Liver (tissue), 3 donors: ENCODE results near the gene COPS7A.

Source experiments
- GABPA ChIP-seq, 2 donors: IDR thresholded peaks in 1 of 2; conservative IDR thresholded peaks in 1 of 2; 2 replicates each; pipeline ENCODE4 v1.6.1; 2016; ENCODE audit warnings: antibody characterized with exemption in 2 of 2, mild to moderate bottlenecking in 1 of 2, moderate library complexity in 1 of 2
- RAD21 ChIP-seq, 2 donors: IDR thresholded peaks; 2 replicates each; pipeline ENCODE4 v1.6.1; 2016; ENCODE audit warnings: antibody characterized with exemption in 2 of 2, mild to moderate bottlenecking in 2 of 2
- RXRA ChIP-seq, 2 donors: IDR thresholded peaks; 2 replicates each; pipeline ENCODE4 v1.6.1; 2017 to 2018; ENCODE audit warnings: antibody characterized with exemption in 2 of 2, mild to moderate bottlenecking in 1 of 2
- SP1 ChIP-seq: IDR thresholded peaks from 2 replicates; pipeline ENCODE4 v1.6.1; 2018; ENCODE audit warnings: antibody characterized with exemption, mild to moderate bottlenecking
- TAF1 ChIP-seq: conservative IDR thresholded peaks from 2 replicates; pipeline ENCODE4 v1.6.1; 2016; ENCODE audit warnings: antibody characterized with exemption, mild to moderate bottlenecking
- YY1 ChIP-seq: IDR thresholded peaks from 2 replicates; pipeline ENCODE4 v1.6.1; 2016; ENCODE audit warnings: antibody characterized with exemption, mild to moderate bottlenecking
- TF ChIP-seq, protein P1 (sequence below): fragments of 150-350 bp; IDR thresholded peaks from 2 replicates; pipeline ENCODE4 v1.5.1; 2017; ENCODE audit warnings: improper control_type of control experiment, low read depth, low read length; ENCODE audit not compliant: missing input control
- TF ChIP-seq, protein P2 (sequence below): IDR thresholded peaks from 2 replicates; pipeline ENCODE4 v1.6.1; 2016; ENCODE audit warnings: antibody characterized with exemption
- TF ChIP-seq, protein P3 (sequence below): IDR thresholded peaks from 2 replicates; pipeline ENCODE4 v1.6.1; 2016; ENCODE audit warnings: antibody characterized with exemption
- TF ChIP-seq, protein P4 (sequence below): IDR thresholded peaks from 2 replicates; pipeline ENCODE4 v1.6.1; 2016; ENCODE audit warnings: antibody characterized with exemption, mild to moderate bottlenecking
- TF ChIP-seq, protein P5 (sequence below): IDR thresholded peaks from 2 replicates; pipeline ENCODE4 v1.6.1; 2016; ENCODE audit warnings: antibody characterized with exemption
- donor health status: healthy.
- donor health status: healthy.

DNA sequence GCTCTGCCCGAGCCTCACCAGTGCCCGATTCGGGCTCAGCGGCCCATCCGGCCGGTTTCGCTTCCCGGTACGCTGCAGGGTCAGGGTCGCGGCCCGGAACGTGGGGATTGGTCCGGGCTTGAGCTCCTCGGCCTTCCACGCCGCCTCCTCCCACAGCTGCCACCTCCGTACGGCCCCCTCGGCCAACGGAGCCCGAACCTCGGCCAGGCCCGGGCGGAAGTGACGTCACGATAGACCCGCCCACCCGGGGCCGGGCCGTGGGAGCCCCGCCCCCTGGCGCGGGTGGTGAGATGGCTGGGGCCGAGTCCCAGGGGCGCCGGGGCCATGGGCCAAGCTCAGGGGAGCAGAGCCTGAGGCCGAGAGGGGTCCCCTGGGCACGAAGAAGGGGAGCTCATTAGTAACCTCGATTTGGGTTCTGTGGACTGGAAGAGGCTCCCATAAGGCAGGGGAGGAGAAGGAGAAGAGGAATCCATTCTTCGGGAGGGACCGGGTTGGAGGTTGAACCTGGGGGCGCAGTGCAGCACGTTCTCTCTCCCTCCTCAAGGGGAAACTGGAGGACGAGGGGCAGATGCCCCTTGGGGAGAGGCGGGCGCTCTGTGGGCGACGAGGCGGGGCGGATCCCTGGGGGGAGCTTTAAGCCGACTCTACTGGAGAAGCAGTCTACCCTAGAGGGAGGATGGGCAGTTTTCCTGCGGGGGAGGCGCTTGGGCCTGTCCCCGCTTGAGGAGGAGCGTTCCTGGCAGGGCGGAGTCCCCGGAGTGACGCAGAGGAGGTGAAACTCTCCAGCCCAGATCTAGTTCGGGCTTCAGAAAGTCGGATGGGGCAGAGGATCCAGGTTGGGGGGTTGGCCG is 29.3 kb downstream of the COPS7A start, which contains the start of gene MLF2:
- TF ChIP-seq, protein P1, sequence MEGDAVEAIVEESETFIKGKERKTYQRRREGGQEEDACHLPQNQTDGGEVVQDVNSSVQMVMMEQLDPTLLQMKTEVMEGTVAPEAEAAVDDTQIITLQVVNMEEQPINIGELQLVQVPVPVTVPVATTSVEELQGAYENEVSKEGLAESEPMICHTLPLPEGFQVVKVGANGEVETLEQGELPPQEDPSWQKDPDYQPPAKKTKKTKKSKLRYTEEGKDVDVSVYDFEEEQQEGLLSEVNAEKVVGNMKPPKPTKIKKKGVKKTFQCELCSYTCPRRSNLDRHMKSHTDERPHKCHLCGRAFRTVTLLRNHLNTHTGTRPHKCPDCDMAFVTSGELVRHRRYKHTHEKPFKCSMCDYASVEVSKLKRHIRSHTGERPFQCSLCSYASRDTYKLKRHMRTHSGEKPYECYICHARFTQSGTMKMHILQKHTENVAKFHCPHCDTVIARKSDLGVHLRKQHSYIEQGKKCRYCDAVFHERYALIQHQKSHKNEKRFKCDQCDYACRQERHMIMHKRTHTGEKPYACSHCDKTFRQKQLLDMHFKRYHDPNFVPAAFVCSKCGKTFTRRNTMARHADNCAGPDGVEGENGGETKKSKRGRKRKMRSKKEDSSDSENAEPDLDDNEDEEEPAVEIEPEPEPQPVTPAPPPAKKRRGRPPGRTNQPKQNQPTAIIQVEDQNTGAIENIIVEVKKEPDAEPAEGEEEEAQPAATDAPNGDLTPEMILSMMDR = peak; percentile 98
- TF ChIP-seq SP1 = peak; percentile 45
- TF ChIP-seq, protein P2, sequence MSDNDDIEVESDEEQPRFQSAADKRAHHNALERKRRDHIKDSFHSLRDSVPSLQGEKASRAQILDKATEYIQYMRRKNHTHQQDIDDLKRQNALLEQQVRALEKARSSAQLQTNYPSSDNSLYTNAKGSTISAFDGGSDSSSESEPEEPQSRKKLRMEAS = no peak
- TF ChIP-seq YY1 = peak; percentile 66
- TF ChIP-seq, protein P3, sequence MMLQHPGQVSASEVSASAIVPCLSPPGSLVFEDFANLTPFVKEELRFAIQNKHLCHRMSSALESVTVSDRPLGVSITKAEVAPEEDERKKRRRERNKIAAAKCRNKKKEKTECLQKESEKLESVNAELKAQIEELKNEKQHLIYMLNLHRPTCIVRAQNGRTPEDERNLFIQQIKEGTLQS = peak; percentile 47
- TF ChIP-seq, protein P4, sequence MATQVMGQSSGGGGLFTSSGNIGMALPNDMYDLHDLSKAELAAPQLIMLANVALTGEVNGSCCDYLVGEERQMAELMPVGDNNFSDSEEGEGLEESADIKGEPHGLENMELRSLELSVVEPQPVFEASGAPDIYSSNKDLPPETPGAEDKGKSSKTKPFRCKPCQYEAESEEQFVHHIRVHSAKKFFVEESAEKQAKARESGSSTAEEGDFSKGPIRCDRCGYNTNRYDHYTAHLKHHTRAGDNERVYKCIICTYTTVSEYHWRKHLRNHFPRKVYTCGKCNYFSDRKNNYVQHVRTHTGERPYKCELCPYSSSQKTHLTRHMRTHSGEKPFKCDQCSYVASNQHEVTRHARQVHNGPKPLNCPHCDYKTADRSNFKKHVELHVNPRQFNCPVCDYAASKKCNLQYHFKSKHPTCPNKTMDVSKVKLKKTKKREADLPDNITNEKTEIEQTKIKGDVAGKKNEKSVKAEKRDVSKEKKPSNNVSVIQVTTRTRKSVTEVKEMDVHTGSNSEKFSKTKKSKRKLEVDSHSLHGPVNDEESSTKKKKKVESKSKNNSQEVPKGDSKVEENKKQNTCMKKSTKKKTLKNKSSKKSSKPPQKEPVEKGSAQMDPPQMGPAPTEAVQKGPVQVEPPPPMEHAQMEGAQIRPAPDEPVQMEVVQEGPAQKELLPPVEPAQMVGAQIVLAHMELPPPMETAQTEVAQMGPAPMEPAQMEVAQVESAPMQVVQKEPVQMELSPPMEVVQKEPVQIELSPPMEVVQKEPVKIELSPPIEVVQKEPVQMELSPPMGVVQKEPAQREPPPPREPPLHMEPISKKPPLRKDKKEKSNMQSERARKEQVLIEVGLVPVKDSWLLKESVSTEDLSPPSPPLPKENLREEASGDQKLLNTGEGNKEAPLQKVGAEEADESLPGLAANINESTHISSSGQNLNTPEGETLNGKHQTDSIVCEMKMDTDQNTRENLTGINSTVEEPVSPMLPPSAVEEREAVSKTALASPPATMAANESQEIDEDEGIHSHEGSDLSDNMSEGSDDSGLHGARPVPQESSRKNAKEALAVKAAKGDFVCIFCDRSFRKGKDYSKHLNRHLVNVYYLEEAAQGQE = peak; percentile 79
- peak; percentile 48 to 87 for TF ChIP-seq GABPA (IDR thresholded peaks at IDR 0.05 in 1 of 2, conservative IDR thresholded peaks at IDR 0.05 in 1 of 2)
- no peak for TF ChIP-seq RXRA (IDR thresholded peaks at IDR 0.05)
- TF ChIP-seq RAD21 (IDR thresholded peaks at IDR 0.05) = no peak
- peak; percentile 55 for TF ChIP-seq TAF1
- TF ChIP-seq, protein P5, sequence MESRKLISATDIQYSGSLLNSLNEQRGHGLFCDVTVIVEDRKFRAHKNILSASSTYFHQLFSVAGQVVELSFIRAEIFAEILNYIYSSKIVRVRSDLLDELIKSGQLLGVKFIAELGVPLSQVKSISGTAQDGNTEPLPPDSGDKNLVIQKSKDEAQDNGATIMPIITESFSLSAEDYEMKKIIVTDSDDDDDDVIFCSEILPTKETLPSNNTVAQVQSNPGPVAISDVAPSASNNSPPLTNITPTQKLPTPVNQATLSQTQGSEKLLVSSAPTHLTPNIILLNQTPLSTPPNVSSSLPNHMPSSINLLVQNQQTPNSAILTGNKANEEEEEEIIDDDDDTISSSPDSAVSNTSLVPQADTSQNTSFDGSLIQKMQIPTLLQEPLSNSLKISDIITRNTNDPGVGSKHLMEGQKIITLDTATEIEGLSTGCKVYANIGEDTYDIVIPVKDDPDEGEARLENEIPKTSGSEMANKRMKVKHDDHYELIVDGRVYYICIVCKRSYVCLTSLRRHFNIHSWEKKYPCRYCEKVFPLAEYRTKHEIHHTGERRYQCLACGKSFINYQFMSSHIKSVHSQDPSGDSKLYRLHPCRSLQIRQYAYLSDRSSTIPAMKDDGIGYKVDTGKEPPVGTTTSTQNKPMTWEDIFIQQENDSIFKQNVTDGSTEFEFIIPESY = no peak
